NOMO-1 treated with DMSO at 0.1 percent for 48 hours (cell line): ENCODE results near the gene ZNF467.
A peak's percentile ranks its signal among the peaks of the same experiment; 100 is the strongest.

Experiments used
- DNase-seq: peaks from one replicate; lab custom pipeline; 2025; ENCODE audit not compliant: unreplicated experiment; lab: John Stamatoyannopoulos, UW

Gene ZNF467

DNA sequence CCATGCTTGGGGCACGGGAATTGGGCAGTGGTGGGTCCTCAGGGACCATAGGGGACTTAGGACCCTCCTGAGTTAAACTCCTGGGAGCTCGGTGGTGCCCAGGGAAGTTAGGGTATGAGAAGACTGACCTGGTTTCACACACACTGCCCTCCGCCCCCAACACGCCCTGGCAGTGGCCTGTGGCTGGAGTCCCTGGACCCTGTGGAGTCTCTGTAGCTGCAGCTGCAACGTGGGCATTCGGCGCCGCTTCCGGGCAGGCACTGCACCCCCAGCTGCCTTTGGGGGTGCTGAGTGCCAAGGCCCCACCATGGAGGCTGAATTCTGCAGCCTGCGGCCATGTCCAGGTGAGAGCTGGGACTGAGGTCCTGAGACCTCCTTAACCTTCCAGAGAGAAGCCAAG lies 34.9 kb upstream of the ZNF467 start:
- no peak for DNase-seq

- no peak for DNase-seq
These were observed 33.3 kb upstream of the ZNF467 start for GRCh38 chr7:149806726-149807125.

GRCh38 chr7:149804106-149804505 lies 30.7 kb upstream of the ZNF467 start:
- DNase-seq: no peak

DNA sequence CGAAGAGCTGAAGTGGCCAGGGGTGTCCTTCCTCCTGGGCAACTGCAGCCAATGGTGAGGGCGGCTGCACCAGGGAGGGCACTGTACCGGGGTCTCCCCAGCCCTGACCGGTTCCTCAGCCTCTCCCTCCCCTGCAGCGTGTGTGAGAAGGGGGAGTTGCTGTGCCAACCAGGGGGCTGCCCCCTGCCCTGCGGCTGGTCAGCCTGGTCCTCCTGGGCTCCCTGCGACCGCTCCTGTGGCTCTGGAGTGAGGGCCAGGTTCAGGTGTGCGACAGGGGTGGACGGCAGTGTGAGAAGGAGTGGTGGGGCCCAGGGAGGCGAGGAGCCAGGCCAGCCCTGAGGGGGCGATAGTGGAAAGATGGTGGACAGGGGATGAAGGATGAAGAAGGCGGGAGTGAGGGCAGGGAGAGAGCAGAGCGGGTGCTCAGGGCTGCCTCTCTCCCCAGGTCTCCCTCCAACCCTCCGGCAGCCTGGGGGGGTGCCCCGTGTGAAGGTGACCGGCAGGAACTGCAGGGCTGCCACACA lies 30.2 kb upstream of the ZNF467 start:
- DNase-seq: no peak

GRCh38 chr7:149802966-149803365 lies 29.6 kb upstream of the ZNF467 start:
- no peak for DNase-seq

- no peak for DNase-seq
These were observed 28.4 kb upstream of the ZNF467 start for GRCh38 chr7:149801816-149802215.

DNA sequence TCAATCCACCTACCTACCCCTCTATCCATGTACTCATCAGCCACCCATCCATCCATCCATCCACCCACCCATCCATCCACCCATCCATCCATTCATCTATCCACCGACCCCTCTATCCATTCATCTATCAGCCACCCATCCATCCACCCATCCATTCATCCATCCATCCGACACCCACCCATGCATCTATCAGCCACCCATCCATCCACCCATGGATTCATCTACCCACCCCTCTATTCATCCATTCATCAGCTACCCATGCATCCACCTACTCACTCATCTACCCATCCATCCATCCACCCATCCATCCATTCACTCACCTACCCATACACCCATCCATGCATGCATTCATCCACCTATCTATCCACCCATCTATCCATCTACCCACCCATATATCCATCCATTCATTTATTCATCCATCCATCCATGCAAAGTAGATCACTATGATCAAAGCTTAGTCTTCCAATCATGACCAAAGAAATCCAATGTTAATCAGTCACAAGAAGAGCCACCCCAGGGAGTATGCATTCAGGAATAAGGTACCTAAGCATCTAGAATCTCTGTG lies 27.7 kb upstream of the ZNF467 start:
- DNase-seq: no peak

GRCh38 chr7:149800169-149800555 lies 26.8 kb upstream of the ZNF467 start:
- no peak for DNase-seq

GRCh38 chr7:149799397-149800168 lies 26.2 kb upstream of the ZNF467 start:
- DNase-seq: peak; percentile 26

DNA sequence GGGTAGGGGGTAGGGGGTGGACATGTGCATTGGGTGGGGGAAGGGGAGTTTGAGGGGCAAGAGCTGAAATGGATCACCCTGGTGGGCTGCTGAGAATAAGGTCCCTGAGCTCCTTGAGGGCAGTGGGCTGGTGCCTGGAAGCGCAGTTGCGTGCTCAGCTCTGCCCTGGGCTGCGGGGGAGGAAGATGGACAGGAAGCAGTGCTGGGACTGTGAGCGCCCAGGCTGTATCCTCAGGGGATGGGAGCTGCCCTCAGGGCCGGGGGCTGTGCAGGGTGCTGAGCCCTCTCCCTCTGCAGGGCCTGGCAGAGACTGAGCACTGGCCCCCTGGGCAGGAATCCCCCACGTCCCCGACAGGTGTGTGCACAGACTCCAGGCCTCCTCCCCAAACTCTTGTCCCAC lies 24.4 kb upstream of the ZNF467 start:
- no peak for DNase-seq

DNA sequence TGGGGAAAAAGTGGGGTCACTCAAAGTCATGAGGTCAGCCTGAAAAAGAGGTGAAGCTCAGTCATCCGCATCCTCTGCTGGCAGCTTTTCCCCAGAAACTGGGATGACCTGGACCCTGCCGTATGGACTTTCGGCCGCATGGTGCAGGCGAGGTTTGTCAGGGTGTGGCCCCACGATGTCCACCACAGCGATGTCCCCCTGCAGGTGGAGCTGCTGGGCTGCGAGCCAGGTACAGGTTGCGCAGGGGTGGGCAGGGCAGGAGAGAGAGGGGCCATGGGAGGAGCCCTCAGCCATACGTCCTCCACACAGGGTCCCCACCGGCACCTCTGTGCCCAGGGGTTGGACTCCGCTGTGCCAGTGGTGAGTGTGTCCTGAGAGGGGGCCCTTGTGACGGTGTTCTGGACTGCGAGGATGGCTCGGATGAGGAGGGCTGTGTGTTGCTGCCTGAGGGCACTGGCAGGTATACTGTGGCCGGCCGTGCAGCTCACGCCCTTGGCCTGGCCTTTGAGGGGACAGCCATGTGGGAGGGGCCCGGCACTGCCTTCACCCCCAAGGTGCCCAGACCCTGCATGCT lies 23.0 kb upstream of the ZNF467 start:
- DNase-seq: no peak

DNA sequence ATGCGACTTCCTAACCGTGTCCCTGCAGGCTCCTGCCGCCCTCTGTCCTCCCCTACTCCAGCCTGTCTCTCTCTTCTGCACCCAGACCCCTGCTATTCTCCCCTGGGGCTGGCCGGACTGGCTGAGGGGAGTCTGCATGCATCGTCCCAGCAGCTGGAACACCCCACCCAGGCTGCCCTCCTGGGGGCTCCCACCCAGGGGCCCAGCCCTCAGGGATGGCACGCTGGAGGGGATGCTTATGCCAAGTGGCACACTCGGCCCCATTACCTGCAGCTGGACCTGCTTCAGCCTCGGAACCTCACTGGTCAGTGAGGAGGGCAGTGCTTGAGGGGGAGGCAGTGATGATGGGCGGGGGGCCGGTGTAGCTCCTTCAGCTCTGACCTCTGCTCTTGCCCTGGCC lies 21.7 kb upstream of the ZNF467 start:
- no peak for DNase-seq

GRCh38 chr7:149794661-149795060 lies 21.3 kb upstream of the ZNF467 start:
- no peak for DNase-seq

DNA sequence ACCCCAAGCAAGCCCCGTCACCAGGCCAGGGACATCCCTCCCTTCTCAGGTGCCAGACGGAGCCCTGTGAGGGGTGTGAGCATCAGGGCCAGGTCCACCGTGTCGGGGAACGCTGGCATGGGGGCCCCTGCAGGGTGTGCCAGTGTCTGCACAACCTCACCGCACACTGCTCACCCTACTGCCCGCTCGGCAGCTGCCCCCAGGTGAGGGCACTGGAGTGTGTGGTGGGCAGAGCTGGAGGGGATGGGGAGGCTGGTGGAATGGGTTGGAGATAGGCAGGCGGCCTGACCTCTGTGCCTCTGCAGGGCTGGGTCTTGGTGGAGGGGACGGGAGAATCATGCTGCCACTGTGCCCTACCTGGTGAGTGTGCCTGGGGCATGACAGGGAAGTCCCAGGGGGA lies 19.9 kb upstream of the ZNF467 start:
- DNase-seq: no peak

GRCh38 chr7:149792220-149792595 lies 18.8 kb upstream of the ZNF467 start:
- no peak for DNase-seq

GRCh38 chr7:149791411-149792219 lies 18.2 kb upstream of the ZNF467 start:
- DNase-seq: no peak

DNA sequence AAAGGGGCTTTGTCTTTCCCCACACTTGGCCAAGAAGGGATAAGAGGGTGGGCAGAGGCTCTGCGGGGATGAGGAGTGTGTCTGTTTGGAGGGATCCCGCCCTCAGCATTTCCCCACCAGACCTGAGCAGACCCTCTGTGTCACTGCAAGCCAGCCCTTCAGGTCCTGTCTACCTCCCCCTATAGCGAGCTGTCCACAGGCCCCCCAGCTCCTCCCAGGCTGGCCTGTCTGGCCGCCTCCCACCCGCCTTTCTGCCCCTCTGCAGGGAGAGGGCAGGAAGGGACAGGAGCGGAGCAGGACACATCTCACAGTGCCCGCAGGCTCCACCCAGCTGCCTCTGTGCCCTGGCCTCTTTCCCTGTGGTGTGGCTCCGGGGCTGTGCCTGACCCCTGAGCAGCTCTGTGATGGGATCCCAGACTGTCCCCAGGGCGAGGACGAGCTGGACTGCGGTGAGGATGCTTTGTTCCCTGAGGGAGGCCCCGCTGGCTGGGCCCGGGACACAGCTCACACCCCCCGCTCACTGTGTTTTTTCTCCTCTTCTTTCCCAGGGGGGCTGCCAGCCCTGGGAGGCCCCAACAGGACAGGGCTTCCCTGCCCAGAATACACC lies 17.5 kb upstream of the ZNF467 start:
- DNase-seq: no peak

GRCh38 chr7:149790146-149790548 lies 16.8 kb upstream of the ZNF467 start:
- no peak for DNase-seq

DNA sequence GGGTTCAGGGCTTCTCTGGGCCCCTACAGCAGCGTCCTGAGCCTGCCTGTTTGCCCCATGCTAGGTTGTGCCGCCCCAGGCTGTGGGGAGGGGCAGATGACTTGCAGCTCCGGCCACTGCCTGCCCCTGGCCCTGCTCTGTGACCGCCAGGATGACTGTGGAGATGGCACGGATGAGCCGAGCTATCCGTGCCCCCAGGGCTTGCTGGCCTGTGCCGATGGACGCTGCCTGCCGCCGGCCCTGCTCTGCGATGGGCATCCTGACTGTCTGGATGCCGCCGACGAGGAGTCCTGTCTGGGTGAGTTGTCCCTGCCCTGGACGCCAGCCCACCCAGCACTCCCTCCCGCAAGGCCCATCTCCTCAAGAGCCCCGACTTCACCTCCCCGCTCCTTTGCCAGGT lies 15.7 kb upstream of the ZNF467 start:
- DNase-seq: no peak

- DNase-seq: no peak
These were observed 15.0 kb upstream of the ZNF467 start for GRCh38 chr7:149788300-149788851.
